DLD1 (cell line): ENCODE results near the gene CADPS.

Experiments
- in situ Hi-C: cut with HindIII; loops from 2 replicates; pipeline ENCODE4 v1.10.0; 2017; ENCODE audit warnings: low sequenced_read_pairs

CADPS gene

GRCh38 chr3:62365391-62366125 is 509.7 kb downstream of the CADPS start:
- in situ Hi-C loops: no loop called here

GRCh38 chr3:62364191-62364590 is 511.0 kb downstream of the CADPS start:
- in situ Hi-C loops: no loop called here

DNA sequence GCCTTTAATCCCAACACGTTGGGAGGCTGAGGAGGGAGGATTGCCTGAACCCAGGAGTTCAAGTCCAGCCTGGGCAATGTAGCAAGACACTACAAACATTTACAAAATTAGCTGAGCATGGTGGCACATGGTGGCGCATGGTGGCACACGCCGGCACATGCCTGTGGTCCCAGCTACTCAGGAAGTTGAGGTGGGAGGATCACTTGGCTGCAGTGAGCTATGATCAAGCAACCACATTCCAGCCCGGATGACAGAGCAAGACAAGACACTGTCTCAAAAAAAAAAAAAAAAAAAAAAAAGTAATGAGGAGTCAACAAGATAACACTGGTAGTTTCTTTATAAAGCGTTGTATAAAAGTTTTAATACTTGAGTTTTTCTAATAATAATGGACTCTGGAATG is 511.9 kb downstream of the CADPS start:
- in situ Hi-C loops: no loop called here

DNA sequence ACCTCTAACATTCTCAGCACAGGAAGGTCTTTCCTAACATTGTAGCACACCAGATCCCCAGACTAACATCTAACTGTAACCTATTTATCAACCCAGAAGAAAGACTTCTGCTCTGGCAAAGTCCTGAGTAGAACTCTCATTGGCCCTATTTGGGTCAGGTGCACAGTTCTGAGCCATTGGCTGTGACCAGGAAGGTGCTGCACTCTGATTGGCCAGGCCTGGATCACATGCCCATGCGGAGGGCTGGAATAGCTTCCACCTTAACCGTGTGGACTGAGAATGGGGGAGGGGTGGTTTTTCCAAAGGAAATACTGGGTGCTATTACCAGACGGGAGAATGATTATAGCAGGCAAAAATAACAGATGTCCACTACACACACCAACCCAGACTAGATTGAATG is 513.4 kb downstream of the CADPS start:
- in situ Hi-C loops: no loop called here

DNA sequence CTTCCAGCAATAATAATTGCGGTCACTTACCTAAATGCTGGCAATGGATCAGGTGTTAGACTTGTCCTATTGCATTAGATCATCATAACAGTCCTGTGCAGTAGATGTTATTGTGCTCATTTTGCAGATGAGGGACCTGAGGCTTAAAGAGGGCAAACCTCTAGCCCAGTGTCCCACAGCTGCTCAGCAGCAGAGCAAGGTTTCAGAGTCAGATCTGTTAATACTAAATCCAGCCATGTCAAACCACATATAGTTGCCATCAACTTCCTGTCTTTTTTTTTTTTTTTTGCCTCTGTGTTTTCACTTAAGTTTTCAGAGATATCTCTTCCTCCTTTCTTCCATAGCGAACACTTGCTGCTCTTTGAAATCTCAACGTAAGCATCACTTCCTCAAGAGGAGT is 514.0 kb downstream of the CADPS start:
- in situ Hi-C loops: no loop called here

DNA sequence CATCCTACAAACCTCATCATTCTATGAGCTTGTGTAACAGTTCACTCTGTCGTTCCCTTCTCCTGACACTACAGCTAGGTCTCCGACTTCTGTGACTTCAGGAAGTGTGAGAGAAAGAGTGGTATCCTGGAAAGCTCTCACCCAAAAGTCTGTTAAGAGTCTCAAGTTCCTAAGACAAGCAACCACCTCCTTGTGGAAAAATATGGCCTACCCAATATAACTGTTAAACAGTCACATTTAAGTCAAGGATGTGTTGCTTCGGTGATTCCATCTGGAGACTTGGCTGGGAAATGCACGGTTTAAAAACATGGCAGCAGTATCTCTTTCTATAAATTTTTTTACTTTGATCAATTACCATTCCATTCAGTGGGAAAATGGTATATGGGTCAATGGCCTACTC is 515.7 kb downstream of the CADPS start:
- in situ Hi-C loops: no loop called here

- in situ Hi-C loops: no loop called here
Observed at GRCh38 chr3:62356356-62356755, 518.9 kb downstream of the CADPS start.

GRCh38 chr3:62355703-62356102 is 519.5 kb downstream of the CADPS start:
- in situ Hi-C loops: no loop called here
